H1 (cell line): ENCODE data around the gene NKD2. TPM values are rescaled to one million over a fixed set of nuclear protein-coding genes. Genes with fewer than 3 reads are reported as not detected.

ENCODE experiments used
- CTCF ChIA-PET: fragments of 300-600 bp; sonication (Branson Sonifier 250); formaldehyde crosslinking; loops from one replicate; lab custom pipeline; 2021; ENCODE audit not compliant: partially characterized antibody; lab: Charles Lee
- POLR2A ChIA-PET: fragments of 300-600 bp; sonication (Branson Sonifier 250); formaldehyde crosslinking; loops from one replicate; lab custom pipeline; 2021; ENCODE audit warnings: inconsistent platforms; ENCODE audit not compliant: partially characterized antibody; lab: Charles Lee
- DNase-seq, 2 experiments: peaks; one replicate each; pipeline versions ENCODE4 v3.0.0 to v3.0.0-alpha.2; 2010 to 2022; ENCODE audit warnings: low spot score in 2 of 2, low read depth in 1 of 2, mixed read lengths in 1 of 2
- FAIRE-seq: peaks from 2 replicates; lab custom pipeline; 2011; peaks lifted over from hg19 to GRCh38; lab: Jason Lieb, UNC
- H2AFZ ChIP-seq: 2 replicates; pipeline ENCODE4 v1.8.1; 2012; ENCODE audit warnings: low read length, inconsistent platforms
- H2AK5ac ChIP-seq: 2 replicates; pipeline ENCODE4 v1.6.1; 2013; ENCODE audit warnings: low read depth, low read length
- H2BK120ac ChIP-seq: replicated peaks from 2 replicates; pipeline ENCODE3; 2013; ENCODE audit warnings: low read depth, low read length, inconsistent platforms
- H2BK12ac ChIP-seq: 2 replicates; pipeline ENCODE4 v1.6.1; 2013; ENCODE audit warnings: low read depth, low read length
- H2BK15ac ChIP-seq: 2 replicates; pipeline ENCODE4 v1.6.1; 2013; ENCODE audit warnings: low read length
- H2BK20ac ChIP-seq: 2 replicates; pipeline ENCODE4 v1.6.1; 2013; ENCODE audit warnings: low read length
- H2BK5ac ChIP-seq: 2 replicates; pipeline ENCODE4 v1.6.1; 2013; ENCODE audit warnings: low read depth, low read length
- H3K14ac ChIP-seq: 2 replicates; pipeline ENCODE4 v1.6.1; 2013; ENCODE audit warnings: inconsistent platforms; ENCODE audit not compliant: insufficient read length
- H3K18ac ChIP-seq: 2 replicates; pipeline ENCODE4 v1.6.1; 2013; ENCODE audit warnings: low read length; ENCODE audit errors: extremely low read depth
- H3K23ac ChIP-seq: 2 replicates; pipeline ENCODE4 v1.6.1; 2013; ENCODE audit warnings: inconsistent platforms; ENCODE audit not compliant: insufficient read length
- H3K23me2 ChIP-seq: 2 replicates; pipeline ENCODE4 v1.6.1; 2013; ENCODE audit warnings: low read depth, low read length
- H3K27ac ChIP-seq: 2 replicates; pipeline ENCODE4 v1.6.1; 2011; ENCODE audit warnings: low read depth, low read length, inconsistent platforms
- H3K27me3 ChIP-seq, 4 experiments: replicated peaks in 1 of 4; 1 replicate in 1 of 4; 2 replicates in 3 of 4; pipeline versions ENCODE4 v1.6.1 to v1.8.1; 2011 to 2013; ENCODE audit warnings: low read length in 3 of 4, mild to moderate bottlenecking in 3 of 4, inconsistent platforms in 2 of 4, mixed read lengths in 2 of 4, moderate library complexity in 1 of 4; ENCODE audit not compliant: control insufficient read depth in 3 of 4, insufficient read depth in 3 of 4; ENCODE audit errors: extremely low read depth in 1 of 4
- H3K36me3 ChIP-seq, 4 experiments: 2 replicates each; pipeline versions ENCODE4 v1.6.1 to v1.8.1; 2011 to 2013; ENCODE audit warnings: mild to moderate bottlenecking in 4 of 4, low read length in 3 of 4, moderate library complexity in 2 of 4, control low read depth in 1 of 4, inconsistent platforms in 1 of 4; ENCODE audit not compliant: insufficient read depth in 4 of 4, control insufficient read depth in 2 of 4
- H3K4ac ChIP-seq: replicated peaks from 2 replicates; pipeline ENCODE3; 2013; ENCODE audit warnings: low read length, low read depth, mixed read lengths, inconsistent platforms; ENCODE audit not compliant: insufficient read length
- H3K4me1 ChIP-seq, 4 experiments: replicated peaks in 1 of 4; 1 replicate in 1 of 4; 2 replicates in 3 of 4; pipeline versions ENCODE4 v1.6.1 to v1.8.1; 2011 to 2013; ENCODE audit warnings: low read length in 3 of 4, inconsistent platforms in 2 of 4, mixed read lengths in 1 of 4; ENCODE audit not compliant: insufficient read depth in 4 of 4, control insufficient read depth in 3 of 4
- H3K4me2 ChIP-seq, 2 experiments: 2 replicates each; pipeline versions ENCODE4 v1.6.1 to v1.8.1; 2011 to 2013; ENCODE audit warnings: low read depth in 2 of 2, low read length in 2 of 2, control low read depth in 1 of 2, inconsistent platforms in 1 of 2, mild to moderate bottlenecking in 1 of 2; ENCODE audit not compliant: insufficient read depth in 1 of 2
- H3K4me3 ChIP-seq, 4 experiments: fragments of 200-600, 300-600 bp in 1 of 4; sonication (generic), shearing (Covaris generic), sonication (Bioruptor Twin) in 1 of 4; 2 replicates each; pipeline versions ENCODE4 v1.5.1 to v1.8.1; 2011 to 2016; ENCODE audit warnings: low read length in 4 of 4, low read depth in 3 of 4, control low read depth in 2 of 4, inconsistent platforms in 2 of 4, mild to moderate bottlenecking in 2 of 4, mixed read lengths in 1 of 4, moderate library complexity in 1 of 4; ENCODE audit not compliant: insufficient read depth in 2 of 4; ENCODE audit errors: extremely low read depth in 1 of 4
- H3K56ac ChIP-seq: replicated peaks from 2 replicates; pipeline ENCODE3; 2013; ENCODE audit warnings: low read depth, mild to moderate bottlenecking, mixed read lengths, low read length, inconsistent platforms; ENCODE audit not compliant: insufficient read length
- H3K79me1 ChIP-seq: 2 replicates; pipeline ENCODE4 v1.6.1; 2013; ENCODE audit warnings: low read depth, low read length, control low read depth
- H3K79me2 ChIP-seq, 2 experiments: 2 replicates each; pipeline versions ENCODE4 v1.6.1 to v1.8.1; 2012 to 2013; ENCODE audit warnings: low read length in 2 of 2, mild to moderate bottlenecking in 2 of 2, inconsistent platforms in 1 of 2; ENCODE audit not compliant: insufficient read depth in 2 of 2, control insufficient read depth in 1 of 2
- H3K9ac ChIP-seq, 4 experiments: replicated peaks in 1 of 4; 1 replicate in 1 of 4; 2 replicates in 3 of 4; pipeline versions ENCODE4 v1.6.1 to v1.8.1; 2011 to 2013; ENCODE audit warnings: low read depth in 3 of 4, low read length in 3 of 4, control low read depth in 2 of 4, mild to moderate bottlenecking in 2 of 4, moderate library complexity in 2 of 4, inconsistent platforms in 1 of 4; ENCODE audit errors: extremely low read depth in 1 of 4
- H3K9me3 ChIP-seq, 2 experiments: 2 replicates each; pipeline versions ENCODE4 v1.6.1 to v1.8.1; 2012 to 2013; ENCODE audit warnings: mild to moderate bottlenecking in 2 of 2, moderate library complexity in 2 of 2, control low read depth in 1 of 2, inconsistent platforms in 1 of 2, low read depth in 1 of 2, low read length in 1 of 2, mixed read lengths in 1 of 2; ENCODE audit not compliant: insufficient read depth in 2 of 2
- H4K20me1 ChIP-seq, 2 experiments: replicated peaks in 1 of 2; 2 replicates each; pipeline versions ENCODE3 to v1.8.1; 2011 to 2013; ENCODE audit warnings: inconsistent platforms in 2 of 2, low read length in 2 of 2, mild to moderate bottlenecking in 1 of 2; ENCODE audit not compliant: insufficient read depth in 2 of 2, control insufficient read depth in 1 of 2
- H4K5ac ChIP-seq: 2 replicates; pipeline ENCODE4 v1.6.1; 2013; ENCODE audit warnings: low read length, low read depth, mixed read lengths, inconsistent platforms; ENCODE audit not compliant: insufficient read length
- H4K8ac ChIP-seq: 2 replicates; pipeline ENCODE4 v1.8.0; 2013; ENCODE audit warnings: mild to moderate bottlenecking, moderate library complexity, low read length, inconsistent platforms; ENCODE audit not compliant: insufficient read depth; ENCODE audit errors: extremely low read depth
- H4K91ac ChIP-seq: replicated peaks from 2 replicates; pipeline ENCODE3; 2013; ENCODE audit warnings: low read length, mixed read lengths, inconsistent platforms; ENCODE audit not compliant: insufficient read length
- ASH2L ChIP-seq: fragments of 200-600, 300-600 bp; sonication (generic); IDR thresholded peaks from one replicate; pipeline ENCODE4 v1.7.1; 2017; ENCODE audit warnings: low read length
- EGR1 ChIP-seq: IDR thresholded peaks from 2 replicates; pipeline ENCODE4 v1.6.1; 2011; ENCODE audit warnings: low read depth, low read length, borderline replicate concordance
- GTF2F1 ChIP-seq: IDR thresholded peaks from 2 replicates; pipeline ENCODE4 v1.6.1; 2012; ENCODE audit warnings: low read depth, low read length, improper control_type of control experiment, borderline replicate concordance
- MAX ChIP-seq: IDR thresholded peaks from 2 replicates; pipeline ENCODE4 v1.6.1; 2012; ENCODE audit warnings: inconsistent platforms
- NRF1 ChIP-seq: IDR thresholded peaks from 2 replicates; pipeline ENCODE4 v1.6.1; 2011; ENCODE audit warnings: mild to moderate bottlenecking, low read depth, low read length, improper control_type of control experiment
- RAD21 ChIP-seq, 2 experiments: IDR thresholded peaks in 1 of 2; conservative IDR thresholded peaks in 1 of 2; 2 replicates each; pipeline ENCODE4 v1.6.1; 2011; ENCODE audit warnings: low read depth in 2 of 2, low read length in 2 of 2, improper control_type of control experiment in 1 of 2, inconsistent platforms in 1 of 2, mild to moderate bottlenecking in 1 of 2, moderate library complexity in 1 of 2
- SIN3A ChIP-seq, 2 experiments: IDR thresholded peaks in 1 of 2; conservative IDR thresholded peaks in 1 of 2; 2 replicates each; pipeline ENCODE4 v1.6.1; 2011 to 2012; ENCODE audit warnings: low read length in 2 of 2, improper control_type of control experiment in 1 of 2, low read depth in 1 of 2, mild to moderate bottlenecking in 1 of 2
- SP1 ChIP-seq: IDR thresholded peaks from 2 replicates; pipeline ENCODE4 v1.6.1; 2011; ENCODE audit warnings: low read depth, low read length
- SRF ChIP-seq: IDR thresholded peaks from 2 replicates; pipeline ENCODE4 v1.6.1; 2011; ENCODE audit warnings: mild to moderate bottlenecking, low read depth, low read length, moderate library complexity
- SUZ12 ChIP-seq: fragments of 200-600 bp; sonication (generic); IDR thresholded peaks from 2 replicates; pipeline ENCODE4 v1.6.1; 2012; ENCODE audit warnings: mild to moderate bottlenecking, inconsistent platforms, low read length, moderate library complexity, mixed read lengths
- TAF7 ChIP-seq: optimal IDR thresholded peaks from 2 replicates; pipeline ENCODE3; 2011; ENCODE audit warnings: low read depth, mild to moderate bottlenecking, inconsistent platforms, low read length, moderate library complexity, borderline replicate concordance
- TCF12 ChIP-seq: IDR thresholded peaks from 2 replicates; pipeline ENCODE4 v1.6.1; 2011; ENCODE audit warnings: low read depth, mild to moderate bottlenecking, low read length
- YY1 ChIP-seq: IDR thresholded peaks from 2 replicates; pipeline ENCODE4 v1.6.1; 2011; ENCODE audit warnings: low read depth, mild to moderate bottlenecking, low read length
- ZNF274 ChIP-seq: IDR thresholded peaks from 2 replicates; pipeline ENCODE4 v1.7.0; 2012; ENCODE audit warnings: low read length, borderline replicate concordance; ENCODE audit errors: extremely low read depth
- WGBS, 2 experiments: shearing (Covaris generic) in 1 of 2; methylation state at CpG; one replicate each; pipeline versions ENCODE4 v1.1.6 to v1.1.7; 2013 to 2015; ENCODE audit warnings: low lambda C conversion rate in 2 of 2, mixed read lengths in 2 of 2, inconsistent platforms in 1 of 2, low coverage in 1 of 2, missing lambda C conversion rate in 1 of 2; ENCODE audit not compliant: insufficient replicate concordance in 2 of 2, insufficient coverage in 1 of 2, insufficient read length in 1 of 2; ENCODE audit errors: extremely low coverage in 1 of 2, missing lambda C conversion rate in 1 of 2; 5-methylcytosine and 5-hydroxymethylcytosine counted together
- polyA plus RNA-seq, 7 experiments: library from polyadenylated mRNA; depleted of rRNA in 3 of 7; stranded (reverse) in 5 of 7; unstranded in 2 of 7; fragments of >200 nt in 5 of 7; fragments of 200-250 nt in 2 of 7; gene quantifications; 1 replicate in 5 of 7; 2 replicates in 1 of 7; 4 replicates in 1 of 7; pipeline versions ENCODE4 v1.2.1 to v1.2.3, GENCODE V29; 2011 to 2013; ENCODE audit warnings: missing spikeins in 2 of 7, mixed read lengths in 2 of 7
- total RNA-seq: library from RNA; stranded (reverse); fragmentation: NEBNext Ultra II Directional; extraction: Animal tissue kit (Norgen Biotek cat#: 25700); gene quantifications from 2 replicates; pipeline ENCODE4 v1.2.1, GENCODE V29; 2021

The NKD2 gene
- total and polyA plus RNA-seq, 2 of the 8 experiments (the other 6 are each of a cell fraction or from before 2014, with no cell fraction given) = 5.5 to 7.9 TPM

- DNase-seq = no peak
- Histone ChIP-seq H3K23ac (no peak overlapping the region), H4K5ac (no peak overlapping the region), H3K4ac (no peak overlapping the region), H2AK5ac (no peak overlapping the region), H4K8ac (no peak overlapping the region; the same call in 1 of the 2 replicates), H3K4me3 (no peak overlapping the region), H3K14ac (no peak overlapping the region), H3K36me3 (no peaks in the 10 kb centered on the region), H2BK120ac (no peak overlapping the region), H3K18ac (no peak overlapping the region), H3K79me1 (no peaks in the 10 kb centered on the region), H3K4me2 (no peak overlapping the region), H4K91ac (no peak overlapping the region), H3K9ac (no peak overlapping the region), H2BK5ac (peak overlapping the region; percentile 35; the same call in 1 of the 2 replicates), H3K9me3 (peaks cover 10 to 30% of the 10 kb centered on the region in 2 experiments; a peak in 3 of 4 replicates), H3K56ac (no peak overlapping the region), H3K27me3 (no peaks in the 10 kb centered on the region), H3K4me1 (no peaks in the 10 kb centered on the region; a peak in 1 of 7 replicates), H4K20me1 (peaks cover 0 to 10% of the 10 kb centered on the region in 2 experiments), H2AFZ (no peak overlapping the region), H3K27ac (no peak overlapping the region), H2BK20ac (no peak overlapping the region), H2BK15ac (no peak overlapping the region), H3K23me2 (peaks cover 31% of the 10 kb centered on the region; the same call in 1 of the 2 replicates), H2BK12ac (no peak overlapping the region), H3K79me2 (no peaks in the 10 kb centered on the region)
- 89% methylated on average over 16 of the region's 16 CpGs; no CpG with 5 or more reads in 1 of the 2 experiments for WGBS, 2 experiments
- ChIA-PET CTCF (interaction anchor here (1.1 to 1.3 kb wide), 3 partner anchors 25 to 29 kb away, joined by 3 to 4 read pairs (median 3); no protein-coding TSS in a partner anchor), POLR2A (interaction anchor here (1.9 kb wide), 1 partner anchor 10 kb away, joined by 5 read pairs; no protein-coding TSS in a partner anchor)
- FAIRE-seq = no peak
- TF ChIP-seq GTF2F1 = no peak
- TF ChIP-seq TAF7 = no peak
- TF ChIP-seq SUZ12 = no peak
- no peak for TF ChIP-seq ASH2L
- TF ChIP-seq NRF1 = no peak
- no peak for TF ChIP-seq SIN3A (conservative IDR thresholded peaks at IDR 0.05 in 1 of 2, IDR thresholded peaks at IDR 0.05 in 1 of 2; ENCODE audit: low read depth in 1 of 2, low read length in 2 of 2)
- TF ChIP-seq TCF12 = no peak
- TF ChIP-seq YY1 = no peak
- no peak for TF ChIP-seq MAX
- TF ChIP-seq SRF = no peak
- TF ChIP-seq SP1 = no peak
- TF ChIP-seq EGR1 = no peak
- TF ChIP-seq ZNF274 = no peak
- TF ChIP-seq RAD21 (IDR thresholded peaks at IDR 0.05 in 1 of 2, conservative IDR thresholded peaks at IDR 0.05 in 1 of 2; ENCODE audit: low read depth in 2 of 2, low read length in 2 of 2) = no peak
Observed at GRCh38 chr5:1039210-1039548, 30.6 kb downstream of the NKD2 start.
